HCT116 (cell line): ENCODE results near the gene NT5E. TPM values are rescaled to one million over a fixed set of nuclear protein-coding genes. Genes with fewer than 3 reads are reported as not detected.

Experiments
- total RNA-seq: library from RNA; stranded (reverse); gene quantifications from one replicate; pipeline ENCODE4 v1.2.1, GENCODE V29; 2021; ENCODE audit not compliant: unreplicated experiment

Gene NT5E
- total RNA-seq, 1 experiment from 2014 or later = 68.2 TPM

Other genes with a start within 250 kb of the NT5E start
- 84.8 TPM for gene SNX14, start 143.8 kb downstream of the NT5E start, total RNA-seq
- 189 TPM for gene SYNCRIP, start 192.8 kb downstream of the NT5E start, total RNA-seq